Kidney capillary endothelial cell (primary cell): ENCODE measurements around the gene CFAP100.

ENCODE experiments used
- DNase-seq: peaks from one replicate; pipeline ENCODE4 v3.0.0-alpha.2; 2018; ENCODE audit warnings: low spot score

CFAP100 gene

DNA sequence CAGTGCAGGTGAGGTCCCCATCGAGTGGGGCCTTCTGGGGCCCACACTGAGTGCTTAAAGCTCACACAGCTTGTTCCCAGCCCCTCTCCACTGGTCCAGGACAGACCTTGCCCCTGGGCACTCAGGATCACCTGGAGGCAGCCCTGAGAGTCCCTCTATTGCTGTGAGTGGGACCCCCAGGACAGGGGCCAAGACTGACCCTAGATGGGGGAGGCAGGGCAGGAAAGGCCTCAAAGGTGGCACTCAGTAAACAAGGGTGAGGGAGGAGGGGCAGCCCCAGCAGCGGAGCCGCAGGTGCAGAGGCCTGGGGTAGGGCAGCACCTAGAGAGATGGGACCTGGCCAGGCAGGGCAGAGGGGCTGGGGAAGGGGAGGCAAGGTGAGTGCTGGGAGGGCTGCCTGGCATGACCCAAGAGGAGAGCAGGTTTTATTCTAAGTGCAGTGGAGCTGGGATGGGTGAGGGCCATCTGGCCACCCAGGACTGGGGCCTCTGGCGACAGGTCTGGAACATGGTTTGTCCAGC lies 27.9 kb downstream of the CFAP100 start:
- no peak for DNase-seq

DNA sequence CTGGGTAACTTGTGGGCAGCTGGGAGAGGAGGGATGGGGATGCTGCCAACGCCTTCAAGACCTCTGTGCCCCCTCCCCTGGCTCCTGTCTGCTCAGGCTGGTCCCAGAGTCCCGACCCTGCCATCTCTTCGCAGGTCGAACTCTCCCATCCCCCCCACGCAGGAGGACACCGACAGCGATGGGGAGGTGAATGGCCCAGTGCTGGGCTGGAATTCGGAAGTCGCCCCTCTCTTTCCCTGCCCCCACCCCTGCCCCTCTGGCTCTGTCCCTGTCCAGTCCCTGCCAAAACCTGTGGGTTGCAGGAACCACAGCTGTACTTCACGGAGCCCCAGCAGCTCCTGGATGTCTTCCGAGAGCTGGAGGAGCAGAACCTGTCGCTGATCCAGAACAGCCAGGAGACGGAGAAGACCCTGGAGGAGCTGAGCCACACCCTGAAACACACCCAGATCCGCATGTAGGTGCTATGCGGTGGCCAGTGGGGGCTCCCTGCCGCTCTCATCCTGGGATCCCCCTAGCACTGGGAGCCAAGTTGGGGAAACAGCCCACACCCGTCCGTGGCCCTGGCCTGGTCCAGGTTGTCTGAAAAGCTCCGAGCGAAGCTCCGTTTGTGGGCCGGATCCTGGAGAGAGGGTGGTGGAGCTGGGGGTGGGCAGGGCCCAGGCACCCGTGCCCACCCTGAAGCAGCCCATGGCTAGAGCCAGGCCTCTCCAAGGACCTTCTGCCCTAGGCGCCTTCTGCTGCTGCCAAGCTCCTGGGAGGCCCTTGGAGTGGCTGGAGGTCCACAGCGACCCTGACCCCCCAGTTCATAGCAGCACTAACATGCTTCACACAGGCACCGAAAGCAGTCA lies 28.7 kb downstream of the CFAP100 start:
- DNase-seq: no peak

DNA sequence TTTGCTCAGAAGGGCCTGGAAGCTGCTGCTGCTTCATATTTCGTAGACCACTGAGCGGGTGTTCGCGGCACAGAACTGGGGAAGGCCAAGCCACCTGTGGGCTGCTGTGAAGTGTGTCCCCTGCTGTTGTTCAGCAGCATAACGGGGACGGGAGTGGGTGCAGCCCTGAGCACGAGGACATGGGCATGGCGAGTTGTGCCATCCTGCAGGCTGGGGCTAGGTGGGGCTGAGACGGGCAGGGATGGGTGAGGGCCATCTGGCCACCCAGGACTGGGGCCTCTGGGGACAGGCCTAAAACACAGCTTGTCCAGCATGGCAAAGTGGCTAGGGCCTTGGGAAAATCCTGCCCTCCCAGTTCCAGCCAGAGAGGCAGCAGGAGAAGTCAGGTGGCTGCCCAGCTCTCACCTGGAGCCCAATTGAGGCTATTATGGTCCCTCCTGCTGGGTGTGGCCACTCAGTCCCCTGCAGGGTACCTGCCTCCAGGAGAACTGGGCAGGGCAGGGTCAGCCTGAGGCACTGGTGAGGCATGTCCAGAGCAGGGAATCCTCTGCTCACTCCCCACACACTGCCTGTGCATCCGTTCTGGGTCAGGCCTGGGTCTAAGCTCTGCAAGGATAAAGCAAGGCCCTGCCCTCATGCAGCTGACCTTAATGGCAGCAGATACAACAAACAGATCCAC lies 29.5 kb downstream of the CFAP100 start:
- DNase-seq: no peak

DNA sequence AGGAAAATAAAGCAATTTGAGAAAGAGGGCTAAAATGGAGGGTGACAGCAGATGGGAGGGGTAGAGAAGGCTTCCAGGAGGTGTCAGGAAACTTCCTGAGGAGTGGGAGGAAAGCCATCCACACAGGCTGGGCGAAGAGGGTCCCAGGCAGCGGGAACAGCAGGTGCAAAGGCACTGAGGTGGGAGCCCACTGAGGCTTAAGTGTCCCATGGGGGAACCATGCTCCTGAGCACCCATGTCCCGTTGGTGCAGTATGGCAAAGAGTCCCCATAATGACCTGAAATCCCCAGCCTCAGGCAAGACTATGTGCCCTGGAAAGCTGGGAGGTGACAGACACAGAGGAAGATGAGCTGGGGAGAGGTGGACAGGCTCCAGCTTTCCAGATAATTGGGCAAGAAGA lies 30.0 kb downstream of the CFAP100 start:
- no peak for DNase-seq

DNA sequence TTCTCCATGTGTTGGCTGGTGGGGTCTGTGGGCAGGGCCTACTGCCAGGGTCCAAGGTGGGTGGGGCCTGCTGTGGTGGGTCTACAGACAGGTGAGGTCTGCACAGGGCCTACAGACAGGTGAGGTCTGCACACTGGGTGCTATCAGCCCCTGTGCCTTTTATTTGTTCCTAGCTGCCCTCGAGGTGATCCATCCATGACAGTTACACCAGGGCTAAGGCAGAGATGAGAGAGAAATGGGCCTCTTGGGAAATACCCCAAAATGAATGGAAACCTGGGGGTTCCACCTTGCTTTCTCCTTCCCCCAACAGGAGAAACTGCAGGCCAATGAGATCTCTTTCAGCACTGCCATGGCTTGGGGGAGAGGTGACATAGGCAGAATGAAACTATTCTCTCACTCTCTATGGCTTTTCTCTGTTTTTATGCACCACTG lies 36.4 kb downstream of the CFAP100 start:
- DNase-seq: no peak

DNA sequence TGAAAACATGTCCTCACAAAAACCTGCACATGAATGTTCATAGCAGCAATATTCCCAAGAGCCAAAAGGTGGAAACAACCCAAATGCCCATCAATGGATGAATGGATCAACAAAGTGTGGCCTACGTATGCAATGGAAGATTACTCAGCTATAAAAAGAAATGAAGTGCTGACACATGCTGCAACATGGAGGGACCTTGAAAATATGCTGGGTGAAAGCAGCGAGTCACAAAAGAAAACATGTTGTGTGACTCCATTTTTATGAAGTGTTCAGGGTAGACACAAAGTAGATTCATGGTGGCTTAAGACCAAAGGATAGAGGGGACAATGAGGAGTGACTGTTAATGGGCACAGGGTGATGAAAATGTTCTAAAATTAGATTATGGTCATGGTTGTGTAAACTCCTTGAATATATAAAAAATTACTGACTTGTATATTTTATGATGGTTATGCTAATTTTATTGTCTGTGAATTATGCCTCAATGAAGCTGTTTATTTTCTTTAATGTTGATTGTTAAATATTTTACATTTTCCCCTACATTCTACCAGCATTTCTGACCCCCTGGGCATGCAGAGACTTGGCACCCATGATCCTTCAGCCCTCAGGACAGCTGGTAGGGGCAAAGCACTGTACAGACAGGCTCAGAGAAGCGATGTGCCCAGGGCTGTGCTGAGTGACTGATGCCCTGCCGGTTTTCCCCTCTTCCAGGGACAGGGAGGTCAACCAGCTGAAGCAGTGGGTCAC lies 37.8 kb downstream of the CFAP100 start:
- DNase-seq: no peak

DNA sequence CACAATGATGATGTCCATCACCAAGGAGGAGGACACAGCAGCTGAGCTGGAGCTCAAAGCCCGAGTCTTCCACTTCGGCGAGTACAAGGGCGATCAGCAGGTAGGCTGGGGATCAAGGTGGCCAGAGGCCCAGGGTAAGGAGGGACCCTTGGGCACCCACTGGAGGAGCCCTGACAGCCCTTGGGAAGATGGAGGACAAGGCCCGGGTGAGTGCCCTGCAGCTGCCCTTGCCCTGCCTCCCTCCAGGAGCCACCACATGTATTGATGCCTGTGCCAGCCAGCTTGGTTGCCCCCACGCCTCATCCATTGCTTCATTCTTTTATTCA lies 38.4 kb downstream of the CFAP100 start:
- no peak for DNase-seq

DNA sequence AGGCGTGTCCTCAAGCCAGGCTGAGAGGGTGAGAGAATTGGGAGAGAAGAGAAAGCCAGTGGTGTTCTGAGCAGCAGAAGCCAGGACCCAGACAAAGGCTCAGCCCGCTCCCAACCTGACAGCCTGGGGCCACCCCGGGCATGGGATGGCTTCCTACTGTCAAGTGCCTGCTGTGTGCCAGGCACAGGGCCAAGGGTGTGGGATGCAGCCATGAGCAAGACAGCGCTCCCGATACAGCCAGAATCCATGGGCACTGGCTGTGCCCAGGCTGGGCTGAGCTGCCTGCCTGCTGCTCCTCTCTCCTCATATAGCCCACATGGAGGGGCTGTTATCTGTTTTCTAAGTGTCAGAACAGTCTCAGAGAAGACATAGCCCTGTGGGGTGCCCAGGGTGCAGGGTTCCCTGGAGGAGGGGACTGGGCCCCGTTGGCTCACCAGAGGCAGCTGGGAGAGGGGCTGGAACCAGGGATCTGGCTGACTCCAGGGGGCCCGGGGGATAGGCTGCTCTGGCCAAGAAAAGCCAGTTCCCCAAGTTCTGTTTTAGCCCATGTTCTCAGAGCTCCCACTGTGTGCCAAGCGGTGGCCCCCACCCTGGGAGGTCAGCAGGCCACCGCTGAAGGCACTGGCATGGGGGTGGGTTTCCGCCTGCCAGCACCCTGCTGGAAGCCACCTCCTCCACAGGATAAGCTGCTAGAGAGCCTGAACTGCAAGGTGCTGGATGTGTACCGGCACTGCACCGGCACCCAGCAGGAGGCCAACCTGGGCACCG lies 39.0 kb downstream of the CFAP100 start:
- no peak for DNase-seq

DNA sequence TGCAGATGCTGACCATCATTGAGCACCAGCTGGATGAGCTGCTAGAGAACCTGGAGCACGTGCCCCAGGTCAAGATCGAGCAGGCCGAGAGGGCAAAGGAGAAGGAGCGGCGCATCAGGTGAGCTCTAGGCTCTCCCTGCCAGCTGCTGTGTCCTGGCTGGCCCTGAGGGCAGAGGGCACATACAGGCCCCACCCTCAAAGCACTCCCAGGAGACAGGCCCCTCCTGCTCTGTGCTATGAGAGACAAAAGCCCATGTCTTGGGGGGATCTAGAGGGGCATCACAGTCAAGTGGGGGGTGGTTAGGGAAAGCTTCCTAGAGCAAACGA lies 39.5 kb downstream of the CFAP100 start:
- no peak for DNase-seq

DNA sequence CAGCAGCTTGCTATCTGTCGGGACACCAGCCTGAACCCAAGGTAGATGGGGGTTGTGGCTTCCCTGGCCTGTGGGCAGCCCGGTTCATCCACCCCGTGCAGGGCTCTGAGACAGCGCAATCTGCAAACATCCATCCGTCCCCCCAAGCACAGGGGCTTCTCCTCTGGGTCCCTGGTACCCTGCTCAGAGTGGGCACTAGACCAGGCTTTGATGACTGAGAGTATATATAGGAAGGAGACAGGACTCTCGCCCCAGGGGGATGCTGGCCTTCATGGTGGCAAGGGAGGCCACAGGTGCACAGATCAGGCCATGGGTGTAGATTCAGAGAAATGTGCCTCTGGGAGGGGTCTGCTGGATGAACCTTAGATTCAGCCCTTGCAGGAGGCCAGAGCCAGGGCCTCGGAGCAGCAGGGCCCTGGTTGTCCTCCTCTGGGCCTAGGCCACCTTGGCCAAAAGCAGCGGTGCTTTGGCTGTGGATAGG lies 40.3 kb downstream of the CFAP100 start:
- no peak for DNase-seq

DNA sequence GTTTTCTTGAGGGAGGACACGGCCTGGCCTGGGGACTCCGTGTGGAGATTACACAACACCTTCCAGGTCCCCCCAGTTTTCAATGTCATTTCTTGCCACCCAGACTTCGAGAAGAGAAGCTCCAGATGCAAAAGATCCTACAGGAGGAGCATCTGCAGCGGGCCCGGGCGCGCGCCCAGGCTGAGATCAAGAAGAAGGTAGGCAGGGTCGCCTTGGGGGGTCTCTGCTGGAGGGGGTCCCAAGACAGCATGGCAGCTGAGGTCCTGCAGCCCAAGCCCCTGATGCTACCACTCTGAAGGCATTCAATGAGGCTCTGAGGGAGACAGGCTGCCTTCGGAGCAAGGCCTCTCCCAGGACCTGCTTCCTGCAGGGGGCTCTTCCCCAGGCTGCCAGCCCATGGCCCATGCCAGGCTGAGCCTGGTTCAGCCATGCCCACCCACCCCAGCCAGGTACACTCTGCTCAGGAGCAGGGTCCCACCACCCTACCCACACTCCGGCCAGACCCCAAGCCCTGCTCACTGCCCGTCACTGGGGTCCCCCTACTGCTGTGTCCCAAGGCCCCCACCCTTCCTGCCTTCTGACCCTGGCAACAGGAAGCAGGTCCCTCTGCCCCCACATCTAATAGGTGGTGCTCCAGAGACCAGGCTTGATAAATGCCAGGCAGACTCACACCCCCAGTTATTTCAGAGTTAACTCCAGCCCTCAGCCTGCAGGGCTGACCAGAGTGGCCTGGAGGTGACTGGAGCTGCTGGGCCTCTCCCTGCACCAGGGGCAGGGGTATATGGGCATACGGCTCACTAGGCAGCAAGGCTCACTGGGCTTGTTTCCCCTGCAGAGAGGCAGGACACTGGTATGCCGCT lies 41.0 kb downstream of the CFAP100 start:
- DNase-seq: no peak

DNA sequence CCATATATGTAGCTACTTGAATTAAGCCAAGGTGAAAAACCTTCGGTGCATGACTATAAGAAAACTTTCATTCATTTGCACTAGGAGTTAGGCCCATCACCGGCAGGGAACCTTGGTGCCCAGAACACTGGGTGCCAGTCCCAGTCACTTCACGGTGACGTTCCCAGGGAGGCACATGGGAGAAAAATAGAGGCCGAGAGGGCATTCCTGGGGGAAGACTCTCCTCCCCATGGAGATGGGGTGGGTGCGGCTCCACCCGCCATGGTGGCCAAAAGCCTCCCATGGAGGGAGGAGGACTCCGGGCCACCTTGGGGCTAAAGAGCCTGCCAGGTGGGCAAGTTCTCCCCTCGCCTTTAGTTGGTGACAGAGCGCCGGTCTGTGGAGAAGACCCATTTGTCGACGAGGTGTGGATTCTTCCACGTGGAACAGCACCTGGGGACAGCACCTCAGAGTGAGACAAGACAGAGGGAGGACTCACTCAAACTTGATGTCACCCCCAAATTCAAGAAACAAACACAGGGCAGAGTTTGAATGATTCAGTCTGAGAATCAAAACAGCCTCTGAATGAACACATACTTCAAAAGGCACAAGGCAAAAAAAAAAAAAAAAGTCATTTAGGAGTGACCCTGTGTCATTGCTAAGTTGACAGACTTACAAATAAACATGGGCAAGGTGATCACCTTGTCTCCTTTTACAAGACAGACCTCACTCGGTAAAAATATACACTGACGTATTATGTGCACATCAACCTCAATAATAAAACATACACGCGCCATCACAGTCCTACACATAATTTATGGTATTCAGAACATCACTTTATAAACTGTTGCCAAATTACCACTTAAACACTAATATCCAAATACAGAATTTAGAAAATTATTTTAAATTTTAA lies 42.4 kb downstream of the CFAP100 start:
- no peak for DNase-seq

DNA sequence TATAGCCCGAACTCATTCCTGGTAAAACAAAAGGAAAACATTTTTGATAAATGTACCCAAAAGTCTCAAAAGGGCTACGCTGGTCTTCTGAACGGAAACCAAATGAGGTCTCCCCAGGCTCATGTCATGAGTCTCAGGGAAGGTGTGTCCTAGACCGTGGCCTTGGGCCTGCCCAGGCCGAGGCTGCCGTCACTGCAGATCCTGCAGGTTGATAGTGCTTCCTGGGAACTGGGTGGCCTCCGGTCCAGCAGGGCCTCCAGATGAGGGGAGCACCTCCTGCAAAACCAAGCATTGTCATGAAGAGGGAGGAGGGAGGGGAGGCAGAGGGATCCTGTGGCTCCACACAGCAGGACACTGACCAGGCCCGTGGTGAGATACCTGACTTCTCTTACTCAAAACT lies 43.5 kb downstream of the CFAP100 start:
- DNase-seq: no peak

DNA sequence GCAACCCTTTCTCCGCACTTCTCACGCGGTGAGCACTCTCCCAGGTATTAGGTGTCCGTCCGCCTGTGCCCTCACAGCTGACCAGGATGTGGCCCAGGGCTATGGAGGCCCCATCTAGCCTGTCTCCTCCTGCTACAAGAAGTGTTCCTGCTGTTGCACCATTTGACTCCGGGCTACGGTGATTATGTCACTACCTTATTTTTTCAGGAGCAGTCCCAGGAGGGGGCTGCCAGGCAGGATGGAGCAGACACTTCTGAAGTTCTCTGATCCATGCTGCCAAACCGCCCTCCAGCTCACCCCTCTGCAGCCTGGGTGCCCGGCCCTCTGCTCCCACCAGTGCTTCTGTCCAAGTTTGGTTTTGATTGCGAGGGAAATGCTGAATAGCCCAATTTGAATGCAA lies 44.0 kb downstream of the CFAP100 start:
- DNase-seq: no peak

DNA sequence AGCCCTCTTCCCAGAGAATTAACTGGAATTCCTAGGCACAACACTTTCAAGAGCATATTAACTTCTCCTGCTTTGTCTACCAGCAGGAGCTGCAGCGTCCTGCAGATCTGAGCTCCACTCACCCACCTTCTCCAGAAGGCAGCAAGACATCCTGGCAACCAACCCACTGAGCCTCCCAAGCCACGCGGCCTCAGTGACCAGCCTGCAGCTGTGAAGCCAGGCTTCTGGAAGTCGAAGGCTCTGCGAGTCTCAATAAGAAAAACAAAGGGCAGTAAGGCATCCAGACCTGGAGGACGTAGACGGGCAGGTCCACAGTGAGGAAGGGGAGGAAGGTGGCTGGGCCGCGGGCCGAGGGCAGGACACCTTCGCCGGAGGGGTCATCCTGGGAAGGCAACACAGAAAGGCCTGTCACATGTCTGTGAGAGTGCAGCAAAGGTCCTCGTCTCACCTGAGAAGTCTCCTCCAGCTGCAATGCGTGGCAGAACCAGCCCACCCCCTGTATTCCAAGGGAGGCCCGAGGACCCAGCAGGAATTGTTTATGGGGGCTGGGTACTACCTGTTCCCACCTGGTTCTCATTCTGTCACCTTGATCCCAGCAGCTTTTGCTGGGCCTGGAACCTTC lies 44.7 kb downstream of the CFAP100 start:
- no peak for DNase-seq

DNA sequence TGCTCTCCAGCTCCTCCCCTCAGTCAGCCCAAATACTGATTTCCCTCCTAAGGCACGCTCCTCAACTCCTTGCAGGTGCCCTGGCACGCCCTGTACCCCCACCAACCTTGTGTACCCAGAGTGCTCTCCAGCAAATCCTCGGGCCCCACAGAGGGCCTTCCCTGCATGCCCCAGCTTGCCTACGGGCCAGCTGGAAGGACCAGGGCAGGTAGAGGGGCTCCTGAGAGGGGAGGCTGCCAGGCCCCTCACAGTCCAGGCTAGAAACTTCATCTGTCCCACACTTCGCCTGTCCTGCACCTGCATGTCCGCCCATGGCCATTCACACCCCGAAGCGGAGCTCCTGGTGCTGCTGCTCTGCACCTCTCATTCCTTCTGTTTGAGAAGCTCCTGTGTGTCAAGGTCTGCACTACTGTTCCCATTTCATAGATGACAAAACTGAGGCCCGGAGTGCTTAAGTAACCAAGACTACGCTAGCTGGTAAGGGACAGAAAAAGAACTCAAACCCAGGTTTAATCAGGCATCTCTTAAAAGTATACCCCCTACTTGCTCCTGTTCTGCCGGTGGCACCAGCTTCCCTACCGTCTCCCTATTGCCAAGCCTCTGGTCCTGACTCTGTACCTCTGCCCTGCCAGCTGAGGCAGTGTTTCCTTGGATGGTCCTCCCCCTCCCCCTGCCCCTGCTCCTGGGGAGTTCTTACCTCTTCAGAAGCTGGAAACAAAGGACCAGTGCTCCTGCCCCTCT lies 45.4 kb downstream of the CFAP100 start:
- no peak for DNase-seq

DNA sequence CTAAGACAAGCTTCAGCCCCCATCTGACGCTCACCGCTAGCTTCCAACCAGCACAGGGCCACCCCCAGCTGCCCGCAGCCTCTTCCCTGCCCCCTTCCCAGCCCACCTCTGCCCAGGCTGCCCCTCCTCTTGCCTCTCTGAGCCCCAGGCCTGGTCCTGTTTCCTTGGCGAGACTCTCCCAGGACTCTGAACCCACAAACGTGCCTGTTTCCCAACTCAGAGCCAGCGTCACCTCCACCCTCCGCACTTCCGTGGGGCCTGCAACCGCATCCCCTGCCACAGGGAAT lies 45.9 kb downstream of the CFAP100 start:
- no peak for DNase-seq

DNA sequence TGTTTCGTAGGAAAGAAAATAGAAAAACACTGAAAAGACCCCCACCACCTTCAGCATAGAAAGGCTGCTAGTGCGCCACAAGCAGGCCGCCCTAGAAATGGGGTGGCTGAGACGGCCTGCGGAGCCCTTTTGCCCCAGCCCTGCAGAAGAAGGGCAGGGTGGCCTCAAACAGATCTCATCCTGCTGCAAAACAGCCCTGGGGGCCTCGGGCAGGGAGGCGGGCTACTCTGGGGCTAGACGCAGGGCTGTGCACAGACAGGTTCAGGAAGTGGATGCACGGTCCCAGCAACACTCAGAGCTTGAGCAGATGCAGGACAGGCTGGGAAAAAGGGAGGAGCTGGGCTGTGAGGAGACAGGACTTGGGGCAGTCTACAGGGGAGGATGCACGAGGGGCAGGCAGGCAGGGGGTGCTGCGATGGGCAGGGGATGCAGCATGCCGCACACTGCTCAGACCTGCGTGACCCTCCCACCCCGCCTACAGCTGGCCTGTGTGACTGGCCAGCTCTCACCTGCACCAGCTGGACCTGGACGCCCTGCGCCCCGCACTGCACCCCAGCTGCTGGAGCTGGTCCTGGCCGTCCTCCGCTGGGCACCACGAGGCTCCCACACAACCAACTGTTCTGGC lies 46.7 kb downstream of the CFAP100 start:
- DNase-seq: no peak
